OCI-LY7 (cell line): Measurements from ENCODE around the gene FBXL3. TPM values are rescaled to one million over a fixed set of nuclear protein-coding genes. Genes with fewer than 3 reads are reported as not detected.

Experiments used
- BruUV-seq: library from RNA; stranded (reverse); fragments of 400-500 nt; replicated peaks from 2 replicates; lab custom pipeline; 2021; lab: Mats Ljungman, UMichigan
- CTCF ChIA-PET: fragments of 300-600 bp; sonication (Branson Sonifier 250); formaldehyde crosslinking; loops from one replicate; lab custom pipeline; 2022; ENCODE audit warnings: antibody characterized with exemption; ENCODE audit not compliant: unreplicated experiment; lab: Charles Lee
- POLR2A ChIA-PET: fragments of 300-600 bp; sonication (Branson Sonifier 250); formaldehyde crosslinking; loops from one replicate; lab custom pipeline; 2022; ENCODE audit warnings: antibody characterized with exemption; lab: Charles Lee
- DNase-seq: peaks from one replicate; pipeline ENCODE4 v3.0.0-alpha.2; 2015; ENCODE audit warnings: low spot score
- H2AFZ ChIP-seq: fragments of 200-600 bp; sonication (generic), shearing (Covaris generic); 2 replicates; pipeline ENCODE4 v1.6.1; 2014; ENCODE audit warnings: mild to moderate bottlenecking, antibody characterized with exemption, low read length, moderate library complexity
- H3K27ac ChIP-seq: fragments of 200-600 bp; sonication (generic); 2 replicates; pipeline ENCODE4 v1.5.1; 2014; ENCODE audit warnings: mixed run types, low read depth, mild to moderate bottlenecking, moderate library complexity, low read length, inconsistent platforms; ENCODE audit not compliant: poor library complexity, severe bottlenecking
- H3K36me3 ChIP-seq: fragments of 200-600 bp; sonication (generic); 2 replicates; pipeline ENCODE4 v1.6.1; 2014; ENCODE audit warnings: mild to moderate bottlenecking, antibody characterized with exemption, low read length, moderate library complexity, mixed read lengths; ENCODE audit not compliant: insufficient read depth
- H3K4me1 ChIP-seq: fragments of 200-600 bp; sonication (generic); 2 replicates; pipeline ENCODE4 v1.5.1; 2014; ENCODE audit warnings: mild to moderate bottlenecking, low read length; ENCODE audit not compliant: insufficient read depth, poor library complexity, severe bottlenecking
- H3K4me2 ChIP-seq: fragments of 200-600 bp; sonication (generic); 2 replicates; pipeline ENCODE4 v1.6.1; 2014; ENCODE audit warnings: mild to moderate bottlenecking, low read length
- H3K4me3 ChIP-seq: fragments of 200-600 bp; sonication (generic); 2 replicates; pipeline ENCODE4 v1.5.1; 2014; ENCODE audit warnings: mild to moderate bottlenecking, low read depth, low read length; ENCODE audit not compliant: poor library complexity, severe bottlenecking
- H3K79me2 ChIP-seq: fragments of 200-600 bp; sonication (generic); 2 replicates; pipeline ENCODE4 v1.6.1; 2016; ENCODE audit warnings: low read depth, mild to moderate bottlenecking, low read length, moderate library complexity, mixed read lengths; ENCODE audit not compliant: insufficient read depth
- H3K9me2 ChIP-seq: fragments of 200-600 bp; sonication (generic); 2 replicates; pipeline ENCODE4 v1.6.1; 2016; ENCODE audit warnings: mild to moderate bottlenecking, low read length, mixed read lengths; ENCODE audit not compliant: insufficient read depth
- H3K9me3 ChIP-seq: fragments of 200-600 bp; sonication (generic); 2 replicates; pipeline ENCODE4 v1.6.1; 2014; ENCODE audit warnings: mild to moderate bottlenecking, mixed run types, low read length, mixed read lengths
- H4K20me1 ChIP-seq: fragments of 200-600 bp; sonication (generic); 2 replicates; pipeline ENCODE4 v1.6.1; 2014; ENCODE audit warnings: mild to moderate bottlenecking, antibody characterized with exemption, low read length, moderate library complexity, mixed read lengths; ENCODE audit not compliant: insufficient read depth
- EZH2phosphoT487 ChIP-seq: fragments of 200-600 bp; sonication (generic); IDR thresholded peaks from 2 replicates; pipeline ENCODE4 v1.6.1; 2018; ENCODE audit warnings: low read depth, borderline replicate concordance, mild to moderate bottlenecking, mixed run types, antibody characterized with exemption, low read length, moderate library complexity, mixed read lengths
- intact Hi-C: fragments of 100-400 bp; cut with micrococcal nuclease; formaldehyde crosslinking; loops from one replicate; pipeline ENCODE4 v1.10.0; 2022; ENCODE audit not compliant: unreplicated experiment
- total RNA-seq, 2 experiments: library from RNA; depleted of rRNA in 1 of 2; stranded (reverse); fragments of >200 nt in 1 of 2; shearing (Covaris generic) in 1 of 2; gene quantifications; 2 replicates each; pipeline ENCODE4 v1.2.3, GENCODE V29; 2014 to 2022
- TF ChIP-seq, protein P1 (sequence below): fragments of 200-600 bp; sonication (generic); conservative IDR thresholded peaks from 2 replicates; pipeline ENCODE4 v1.5.1; 2014; ENCODE audit warnings: mild to moderate bottlenecking, antibody characterized with exemption, low read length, moderate library complexity, mixed read lengths

The FBXL3 gene
- total RNA-seq, 2 experiments from 2014 or later: 21.6 to 25.1 TPM

DNA sequence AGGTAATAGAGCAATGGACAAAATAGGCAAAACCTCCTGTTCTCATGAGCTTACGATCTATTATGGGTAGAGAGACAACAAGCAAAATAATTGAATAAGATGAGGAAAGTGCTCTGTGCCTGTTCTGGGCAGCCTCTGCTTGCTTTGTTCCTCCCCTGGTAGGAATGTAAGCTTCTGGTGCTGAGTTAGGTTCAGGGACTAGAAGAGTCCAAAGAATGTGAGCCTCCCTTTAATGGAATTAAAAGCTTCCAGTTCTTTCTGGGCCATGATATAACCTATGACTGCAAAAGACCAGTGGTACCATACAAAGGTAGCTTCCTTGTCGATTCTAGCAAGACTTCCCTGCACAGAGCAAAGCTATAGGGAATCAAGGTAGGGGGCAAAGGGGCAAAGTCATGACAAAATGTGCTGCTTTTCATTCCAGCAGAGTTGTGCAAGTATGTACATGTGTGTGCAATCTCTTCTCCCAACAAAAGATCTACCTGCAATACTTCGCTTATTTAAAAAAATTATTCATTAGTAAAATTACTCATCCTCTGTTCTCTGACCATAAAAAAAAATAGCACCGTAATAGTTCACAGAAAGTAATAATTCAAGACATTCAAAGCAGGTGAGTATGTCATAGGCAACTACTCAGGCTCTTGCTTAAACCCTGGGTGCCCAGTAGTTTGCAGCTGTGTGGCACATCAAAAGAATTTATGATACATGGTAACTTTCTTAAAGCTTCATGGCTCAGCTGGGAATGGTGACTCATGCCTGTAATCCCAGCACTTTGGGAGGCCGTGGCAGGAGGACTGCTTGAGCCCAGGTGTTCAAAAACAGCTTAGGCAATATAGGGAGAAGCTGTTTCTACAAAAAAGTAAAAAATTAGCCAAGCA lies 57.2 kb downstream of the FBXL3 start:
- no peak for DNase-seq
- ChIA-PET POLR2A (interaction anchor here (0.6 to 0.7 kb wide), 3 partner anchors 11 to 145 kb away, joined by 3 to 7 read pairs (median 3); no protein-coding TSS in a partner anchor), CTCF (no interaction called here)
- no peaks in the 10 kb centered on the region for H3K36me3 ChIP-seq
- no peaks in the 10 kb centered on the region for H3K79me2 ChIP-seq
- H3K4me3 ChIP-seq: no peak overlapping the region
- H3K9me3 ChIP-seq: no peaks in the 10 kb centered on the region
- BruUV-seq: no TSS peak
- intact Hi-C loops: no loop called here
- no peak overlapping the region for H2AFZ ChIP-seq
- H3K27ac ChIP-seq: no peak overlapping the region
- no peak overlapping the region for H3K4me2 ChIP-seq
- H4K20me1 ChIP-seq: no peaks in the 10 kb centered on the region
- no peaks in the 10 kb centered on the region for H3K9me2 ChIP-seq
- H3K4me1 ChIP-seq: no peaks in the 10 kb centered on the region
- TF ChIP-seq EZH2phosphoT487: no peak
- TF ChIP-seq, protein P1, sequence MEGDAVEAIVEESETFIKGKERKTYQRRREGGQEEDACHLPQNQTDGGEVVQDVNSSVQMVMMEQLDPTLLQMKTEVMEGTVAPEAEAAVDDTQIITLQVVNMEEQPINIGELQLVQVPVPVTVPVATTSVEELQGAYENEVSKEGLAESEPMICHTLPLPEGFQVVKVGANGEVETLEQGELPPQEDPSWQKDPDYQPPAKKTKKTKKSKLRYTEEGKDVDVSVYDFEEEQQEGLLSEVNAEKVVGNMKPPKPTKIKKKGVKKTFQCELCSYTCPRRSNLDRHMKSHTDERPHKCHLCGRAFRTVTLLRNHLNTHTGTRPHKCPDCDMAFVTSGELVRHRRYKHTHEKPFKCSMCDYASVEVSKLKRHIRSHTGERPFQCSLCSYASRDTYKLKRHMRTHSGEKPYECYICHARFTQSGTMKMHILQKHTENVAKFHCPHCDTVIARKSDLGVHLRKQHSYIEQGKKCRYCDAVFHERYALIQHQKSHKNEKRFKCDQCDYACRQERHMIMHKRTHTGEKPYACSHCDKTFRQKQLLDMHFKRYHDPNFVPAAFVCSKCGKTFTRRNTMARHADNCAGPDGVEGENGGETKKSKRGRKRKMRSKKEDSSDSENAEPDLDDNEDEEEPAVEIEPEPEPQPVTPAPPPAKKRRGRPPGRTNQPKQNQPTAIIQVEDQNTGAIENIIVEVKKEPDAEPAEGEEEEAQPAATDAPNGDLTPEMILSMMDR: no peak

- Histone ChIP-seq H3K4me1 (no peaks in the 10 kb centered on the region), H4K20me1 (no peaks in the 10 kb centered on the region)
- POLR2A ChIA-PET: no interaction called here
These were observed 58.9 kb downstream of the FBXL3 start for GRCh38 chr13:76968041-76968440.

More at GRCh38 chr13:76968041-76968440, 58.9 kb downstream of the FBXL3 start:
- intact Hi-C loops: no loop called here
- Histone ChIP-seq H2AFZ (no peak overlapping the region), H3K36me3 (no peaks in the 10 kb centered on the region), H3K9me3 (no peaks in the 10 kb centered on the region), H3K4me2 (no peak overlapping the region), H3K4me3 (no peak overlapping the region), H3K79me2 (no peaks in the 10 kb centered on the region), H3K9me2 (no peaks in the 10 kb centered on the region), H3K27ac (no peak overlapping the region)
- CTCF ChIA-PET: no interaction called here
- DNase-seq: no peak
- no TSS peak for BruUV-seq
- TF ChIP-seq, protein P1: no peak
- TF ChIP-seq EZH2phosphoT487: no peak
